ENCODE data around the gene IFNG. TPM values are rescaled to one million over a fixed set of nuclear protein-coding genes. Genes with fewer than 3 reads are reported as not detected.

Gene IFNG
- polyA plus RNA-seq, 1 donor from 2014 or later: not detected

DNA sequence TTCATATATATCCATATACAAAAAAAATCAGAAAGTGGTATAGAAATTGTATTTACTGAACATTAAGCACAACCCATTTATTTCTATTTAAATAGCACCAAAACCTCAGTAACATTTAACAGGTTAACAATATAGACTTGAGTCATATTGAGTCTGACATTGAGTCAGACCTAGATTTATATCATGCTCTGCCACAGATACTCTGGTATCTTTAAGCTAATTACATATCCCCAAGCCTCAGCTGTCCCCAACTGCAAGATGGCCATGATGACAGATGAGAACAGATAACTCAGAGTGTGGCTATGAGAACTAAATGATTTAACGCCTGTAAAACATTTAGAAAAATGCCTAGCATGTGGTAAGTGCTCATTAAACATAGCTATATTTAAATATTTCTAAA is 40.3 kb downstream of the IFNG start:
- H3F3A ChIP-seq (ENCODE audit: insufficient read depth, low read length, poor library complexity, severe bottlenecking): no peaks in the 10 kb centered on the region
- no peak overlapping the region for H3K9ac ChIP-seq (ENCODE audit: low read length)
- H3K9me2 ChIP-seq (ENCODE audit: insufficient read depth, low read length): no peaks in the 10 kb centered on the region
- no peak for TF ChIP-seq SMC3 (conservative IDR thresholded peaks at IDR 0.05; ENCODE audit: poor library complexity)
- TF ChIP-seq EZH2 (IDR thresholded peaks at IDR 0.05; ENCODE audit: borderline replicate concordance, insufficient read depth, low read length, poor library complexity, severe bottlenecking): no peak
- no peak for TF ChIP-seq MXI1 (conservative IDR thresholded peaks at IDR 0.05; ENCODE audit: poor library complexity, severe bottlenecking)
- no peak for TF ChIP-seq EP300 (conservative IDR thresholded peaks at IDR 0.05; ENCODE audit: poor library complexity, severe bottlenecking)
- TF ChIP-seq, protein P1, sequence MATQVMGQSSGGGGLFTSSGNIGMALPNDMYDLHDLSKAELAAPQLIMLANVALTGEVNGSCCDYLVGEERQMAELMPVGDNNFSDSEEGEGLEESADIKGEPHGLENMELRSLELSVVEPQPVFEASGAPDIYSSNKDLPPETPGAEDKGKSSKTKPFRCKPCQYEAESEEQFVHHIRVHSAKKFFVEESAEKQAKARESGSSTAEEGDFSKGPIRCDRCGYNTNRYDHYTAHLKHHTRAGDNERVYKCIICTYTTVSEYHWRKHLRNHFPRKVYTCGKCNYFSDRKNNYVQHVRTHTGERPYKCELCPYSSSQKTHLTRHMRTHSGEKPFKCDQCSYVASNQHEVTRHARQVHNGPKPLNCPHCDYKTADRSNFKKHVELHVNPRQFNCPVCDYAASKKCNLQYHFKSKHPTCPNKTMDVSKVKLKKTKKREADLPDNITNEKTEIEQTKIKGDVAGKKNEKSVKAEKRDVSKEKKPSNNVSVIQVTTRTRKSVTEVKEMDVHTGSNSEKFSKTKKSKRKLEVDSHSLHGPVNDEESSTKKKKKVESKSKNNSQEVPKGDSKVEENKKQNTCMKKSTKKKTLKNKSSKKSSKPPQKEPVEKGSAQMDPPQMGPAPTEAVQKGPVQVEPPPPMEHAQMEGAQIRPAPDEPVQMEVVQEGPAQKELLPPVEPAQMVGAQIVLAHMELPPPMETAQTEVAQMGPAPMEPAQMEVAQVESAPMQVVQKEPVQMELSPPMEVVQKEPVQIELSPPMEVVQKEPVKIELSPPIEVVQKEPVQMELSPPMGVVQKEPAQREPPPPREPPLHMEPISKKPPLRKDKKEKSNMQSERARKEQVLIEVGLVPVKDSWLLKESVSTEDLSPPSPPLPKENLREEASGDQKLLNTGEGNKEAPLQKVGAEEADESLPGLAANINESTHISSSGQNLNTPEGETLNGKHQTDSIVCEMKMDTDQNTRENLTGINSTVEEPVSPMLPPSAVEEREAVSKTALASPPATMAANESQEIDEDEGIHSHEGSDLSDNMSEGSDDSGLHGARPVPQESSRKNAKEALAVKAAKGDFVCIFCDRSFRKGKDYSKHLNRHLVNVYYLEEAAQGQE (IDR thresholded peaks at IDR 0.05; ENCODE audit: borderline replicate concordance): no peak
- TF ChIP-seq TAF1 (IDR thresholded peaks at IDR 0.05; ENCODE audit: low read depth): no peak
- TF ChIP-seq RAD21 (conservative IDR thresholded peaks at IDR 0.05): no peak
- H3K4me3 ChIP-seq (ENCODE audit: low read length): no peak overlapping the region
- no peak overlapping the region for H3K4me2 ChIP-seq (ENCODE audit: low read length)
- no peaks in the 10 kb centered on the region for H3K9me3 ChIP-seq (ENCODE audit: low read length)
- no peaks in the 10 kb centered on the region for H3K79me2 ChIP-seq (replicated peaks; ENCODE audit: insufficient read depth, low read length)
- H3K27ac ChIP-seq (ENCODE audit: low read length): no peak overlapping the region
- H2AFZ ChIP-seq (ENCODE audit: low read depth, low read length): no peak overlapping the region
- H4K20me1 ChIP-seq (ENCODE audit: insufficient read depth): no peaks in the 10 kb centered on the region
- H3K36me3 ChIP-seq (ENCODE audit: insufficient read depth, low read length): no peaks in the 10 kb centered on the region
- H3K27me3 ChIP-seq (ENCODE audit: insufficient read depth, low read depth, low read length): no peaks in the 10 kb centered on the region

- no peaks in the 10 kb centered on the region for H4K20me1 ChIP-seq (ENCODE audit: insufficient read depth)
- no peak overlapping the region for H3K27ac ChIP-seq (ENCODE audit: low read length)
- H3K9me3 ChIP-seq (ENCODE audit: low read length): no peaks in the 10 kb centered on the region
- H3K27me3 ChIP-seq (ENCODE audit: insufficient read depth, low read depth, low read length): no peaks in the 10 kb centered on the region
- H3K9ac ChIP-seq (ENCODE audit: low read length): no peak overlapping the region
- H3K79me2 ChIP-seq (replicated peaks; ENCODE audit: insufficient read depth, low read length): no peaks in the 10 kb centered on the region
- no peak overlapping the region for H2AFZ ChIP-seq (ENCODE audit: low read depth, low read length)
- no peak overlapping the region for H3K4me3 ChIP-seq (ENCODE audit: low read length)
- no peaks in the 10 kb centered on the region for H3K36me3 ChIP-seq (ENCODE audit: insufficient read depth, low read length)
- H3K4me2 ChIP-seq (ENCODE audit: low read length): no peak overlapping the region
- H3K9me2 ChIP-seq (ENCODE audit: insufficient read depth, low read length): no peaks in the 10 kb centered on the region
- no peaks in the 10 kb centered on the region for H3F3A ChIP-seq (ENCODE audit: insufficient read depth, low read length, poor library complexity, severe bottlenecking)
- TF ChIP-seq EZH2 (IDR thresholded peaks at IDR 0.05; ENCODE audit: borderline replicate concordance, insufficient read depth, low read length, poor library complexity, severe bottlenecking): no peak
- no peak for TF ChIP-seq CTCF (IDR thresholded peaks at IDR 0.05; ENCODE audit: poor library complexity, severe bottlenecking)
- TF ChIP-seq, protein P1 (IDR thresholded peaks at IDR 0.05; ENCODE audit: borderline replicate concordance): no peak
- TF ChIP-seq RAD21 (conservative IDR thresholded peaks at IDR 0.05): no peak
- no peak for TF ChIP-seq EP300 (conservative IDR thresholded peaks at IDR 0.05; ENCODE audit: poor library complexity, severe bottlenecking)
- no peak for TF ChIP-seq SMC3 (conservative IDR thresholded peaks at IDR 0.05; ENCODE audit: poor library complexity)
- no peak for TF ChIP-seq TAF1 (IDR thresholded peaks at IDR 0.05; ENCODE audit: low read depth)
- TF ChIP-seq MXI1 (conservative IDR thresholded peaks at IDR 0.05; ENCODE audit: poor library complexity, severe bottlenecking): no peak
- no peak for TF ChIP-seq POLR2AphosphoS5 (IDR thresholded peaks at IDR 0.05)
Observed at GRCh38 chr12:68118096-68118755, 41.3 kb downstream of the IFNG start.
